GM18951 (cell line): ENCODE data around the gene GPR62.
"Not testable (repeated sequence)": the region's sequence is repeated elsewhere in the genome, so short reads cannot be mapped to it uniquely, and the experiment has no call there.

Experiments used
- POLR2A ChIP-seq: IDR thresholded peaks from 4 replicates; pipeline ENCODE4 v1.6.1; 2011; ENCODE audit warnings: mild to moderate bottlenecking; ENCODE audit not compliant: insufficient read length, insufficient read depth; ENCODE audit errors: extremely low read depth
- in situ Hi-C: fragments of 300-500 bp; cut with MboI; formaldehyde crosslinking; loops from one replicate; pipeline ENCODE4 v1.12.0; 2022; ENCODE audit warnings: low sequenced_read_pairs, mixed read lengths, inconsistent platforms; ENCODE audit not compliant: unreplicated experiment

The GPR62 gene

GRCh38 chr3:51955175-51955892 lies at the start of gene GPR62:
TSS of gene GPR62 (plus strand) at chr3:51955381. CDS start at chr3:51955653, 272 bp downstream.
- TF ChIP-seq POLR2A = no peak
- in situ Hi-C loops = no loop called here

DNA sequence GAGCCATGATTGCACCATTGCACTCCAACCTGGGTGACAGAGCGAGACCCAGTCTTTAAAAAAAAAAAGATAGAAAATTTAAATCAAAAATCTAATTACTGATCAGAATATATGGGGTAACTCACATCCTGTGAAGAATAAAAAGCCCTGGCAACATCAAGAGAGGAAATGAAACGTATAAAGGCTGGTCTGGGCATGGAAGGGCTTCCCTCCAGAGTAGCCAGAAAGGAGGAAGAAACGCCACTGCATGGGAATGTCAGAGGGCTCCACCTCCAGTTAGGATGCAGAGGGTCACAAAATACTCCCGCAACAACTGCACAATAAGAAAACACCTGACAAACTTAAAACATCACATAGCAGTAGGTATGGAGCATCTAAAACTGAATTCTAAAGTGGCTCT lies 47.2 kb upstream of the GPR62 start:
- no peak for TF ChIP-seq POLR2A
- in situ Hi-C loops = no loop called here

- TF ChIP-seq POLR2A = no peak
- in situ Hi-C loops = no loop called here
These were observed 38.8 kb upstream of the GPR62 start for GRCh38 chr3:51916418-51916817.

DNA sequence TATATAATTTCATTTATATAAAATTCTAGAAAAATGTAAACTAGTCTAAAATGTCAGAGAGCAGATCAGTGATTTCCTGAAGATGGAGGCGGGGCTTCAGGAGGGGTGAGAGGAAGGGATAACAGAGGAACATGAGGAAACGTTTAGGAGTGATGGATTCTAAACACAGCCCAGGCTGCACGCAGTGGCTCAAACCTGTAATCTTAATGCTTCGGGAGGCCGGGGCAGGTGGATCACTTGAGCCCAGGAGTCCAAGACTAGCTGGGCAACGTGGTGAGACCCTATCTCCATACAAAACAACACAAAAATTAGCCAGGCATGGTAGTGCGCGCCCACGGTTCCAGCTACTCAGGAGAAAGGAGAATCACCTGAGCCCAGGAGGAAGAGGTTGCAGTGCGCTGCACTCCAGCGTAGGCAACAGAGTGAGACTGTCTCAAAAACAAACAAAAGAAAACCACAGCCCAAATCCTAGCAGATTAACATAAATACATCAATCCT lies 34.1 kb upstream of the GPR62 start:
- no peak for TF ChIP-seq POLR2A
- in situ Hi-C loops = no loop called here

DNA sequence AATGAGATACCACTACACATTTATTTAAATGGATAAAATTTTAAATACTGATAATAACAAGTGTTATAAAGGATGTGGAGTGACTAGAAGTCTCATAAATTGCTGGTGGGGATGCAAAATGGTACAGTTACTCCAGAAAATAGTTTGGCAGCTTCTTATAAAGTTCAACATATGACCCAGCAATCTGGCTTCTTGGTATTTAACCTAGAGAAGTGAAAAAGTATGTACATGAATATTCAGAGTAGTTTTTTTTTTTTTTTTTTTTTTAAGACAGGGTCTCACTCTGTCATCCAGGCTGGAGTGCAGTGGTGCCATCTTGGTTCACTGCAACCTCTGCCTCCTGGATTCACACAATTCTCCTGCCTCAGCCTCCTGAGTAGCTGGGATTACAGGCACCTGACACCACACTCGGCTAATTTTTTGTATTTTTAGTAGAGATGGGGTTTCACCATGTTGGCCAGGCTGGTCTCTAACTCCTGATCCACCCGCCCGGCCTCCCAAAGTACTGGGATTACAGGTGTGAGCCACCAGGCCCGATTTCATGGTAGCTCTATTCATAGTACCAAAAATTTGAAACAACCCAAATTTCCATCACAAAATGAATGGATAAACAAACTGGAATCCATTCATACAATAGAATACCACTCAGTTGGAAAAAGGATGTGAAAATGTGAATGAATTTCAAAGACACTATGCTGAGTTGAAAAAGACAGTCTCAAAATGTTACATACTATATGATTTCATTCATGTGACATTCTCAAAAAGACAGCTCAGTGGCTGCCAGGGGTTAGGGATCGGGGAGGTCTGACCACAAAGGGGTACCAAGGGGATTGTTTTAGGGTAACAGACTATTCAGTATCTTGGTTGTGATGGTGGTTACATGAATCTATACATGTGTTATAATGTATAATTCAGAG lies 27.9 kb upstream of the GPR62 start:
- in situ Hi-C loops = no loop called here
- no peak for TF ChIP-seq POLR2A

DNA sequence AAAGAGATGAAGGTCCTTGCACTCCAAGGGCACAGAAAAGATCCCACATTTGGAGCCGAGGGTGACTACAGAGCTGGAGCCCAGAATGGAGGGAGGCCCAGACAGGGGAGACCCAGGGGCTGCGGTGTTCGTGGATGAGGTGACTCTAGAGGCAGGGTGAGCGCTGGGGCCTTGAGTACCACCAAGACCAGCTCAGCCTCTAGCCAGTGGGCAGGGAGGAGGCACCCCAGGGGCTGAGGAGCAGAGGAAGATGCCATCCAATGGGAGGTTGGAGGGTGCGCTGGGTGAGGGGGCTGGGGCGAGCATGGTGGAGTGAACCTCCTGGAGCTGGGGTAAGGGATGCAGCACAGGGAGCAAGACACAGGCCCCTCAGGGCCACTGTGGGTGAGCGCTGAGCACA lies 26.7 kb upstream of the GPR62 start:
- no peak for TF ChIP-seq POLR2A
- in situ Hi-C loops = no loop called here

GRCh38 chr3:51928981-51929380 lies 26.2 kb upstream of the GPR62 start:
- in situ Hi-C loops = not testable (repeated sequence)

- no peak for TF ChIP-seq POLR2A
- in situ Hi-C loops = no loop called here
These were observed 25.7 kb upstream of the GPR62 start for GRCh38 chr3:51929420-51930003.

DNA sequence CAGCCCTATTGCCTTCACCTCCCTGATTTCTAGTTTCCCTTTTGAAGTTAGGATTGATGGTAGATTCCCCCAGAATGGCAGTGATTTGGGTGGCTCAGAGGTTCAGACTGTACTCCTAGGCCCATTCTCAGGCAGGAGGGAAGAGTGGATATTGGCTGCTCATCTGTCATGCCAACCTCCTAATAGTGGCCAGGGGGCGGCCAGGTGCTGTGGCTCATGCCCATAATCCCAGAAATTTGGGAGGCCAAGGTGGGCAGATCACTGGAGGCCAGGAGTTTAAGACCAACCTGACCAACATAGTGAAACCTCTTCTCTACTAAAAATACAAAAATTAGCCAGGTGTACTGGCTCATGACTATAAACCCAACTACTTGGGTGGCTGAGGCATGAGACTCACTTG lies 24.7 kb upstream of the GPR62 start:
- in situ Hi-C loops = no loop called here
- no peak for TF ChIP-seq POLR2A

GRCh38 chr3:51931756-51932155 lies 23.4 kb upstream of the GPR62 start:
- no peak for TF ChIP-seq POLR2A
- in situ Hi-C loops = no loop called here

DNA sequence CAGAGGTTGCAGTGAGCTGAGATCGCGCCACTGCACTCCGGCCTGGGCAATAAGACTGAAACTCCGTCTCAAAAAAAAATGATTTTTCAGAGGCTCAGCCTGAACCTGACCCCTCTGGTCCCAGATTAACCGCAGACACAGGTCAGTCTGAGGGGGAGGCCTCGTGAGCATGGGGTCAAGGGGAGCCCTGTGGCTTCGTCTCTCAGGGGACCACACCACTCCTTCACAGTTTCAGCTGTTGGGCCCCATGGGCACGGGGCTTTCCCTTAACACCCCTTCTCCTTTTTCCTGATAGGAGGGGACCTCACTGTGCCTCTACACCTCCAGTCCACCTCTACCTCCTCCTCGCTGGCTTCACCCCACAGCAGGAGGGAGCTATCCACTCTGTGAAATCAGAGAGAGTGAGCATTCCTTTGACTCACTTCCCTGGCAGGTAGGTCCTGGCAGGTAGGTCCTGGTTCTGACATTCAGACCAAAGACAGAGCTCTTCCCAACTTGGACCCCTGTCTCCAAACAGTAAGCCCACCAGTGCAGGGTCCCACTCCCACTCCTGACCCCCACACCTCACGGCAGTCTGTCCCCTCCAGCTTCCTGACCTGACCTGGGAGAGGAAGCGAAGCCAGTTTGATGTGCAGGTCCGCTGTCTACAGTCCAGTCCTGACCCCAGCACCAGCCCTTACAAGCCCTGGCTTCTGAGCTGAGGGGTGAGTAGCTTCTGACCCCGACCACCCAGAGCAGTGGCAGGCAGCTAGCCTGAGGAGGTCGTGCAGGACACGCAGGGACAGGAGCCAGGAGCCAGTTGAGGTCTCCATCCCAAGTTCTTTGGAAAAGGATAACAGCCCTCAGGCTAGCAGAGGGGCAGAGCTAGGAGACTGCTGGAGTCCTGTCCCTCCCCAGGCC lies 22.5 kb upstream of the GPR62 start:
- in situ Hi-C loops = no loop called here
- TF ChIP-seq POLR2A = no peak

GRCh38 chr3:51933471-51934138 lies 21.6 kb upstream of the GPR62 start:
- in situ Hi-C loops = no loop called here
- TF ChIP-seq POLR2A = no peak
